Endothelial cell of umbilical vein (primary cell): Measurements from ENCODE around the gene ACSM2A. TPM values are rescaled to one million over a fixed set of nuclear protein-coding genes. Genes with fewer than 3 reads are reported as not detected.

ENCODE experiments used
- BruUV-seq: library from RNA; stranded (reverse); fragments of 400-500 nt; replicated peaks from 2 replicates; lab custom pipeline; 2021; lab: Mats Ljungman, UMichigan
- CTCF ChIA-PET: fragments of 300-600, 350-600 bp; sonication (Branson Sonifier 250); formaldehyde crosslinking; loops from one replicate; lab custom pipeline; 2021; ENCODE audit warnings: antibody characterized with exemption, inconsistent platforms; lab: Charles Lee
- POLR2A ChIA-PET: fragments of 300-600, 350-600 bp; sonication (Branson Sonifier 250); formaldehyde crosslinking; loops from one replicate; lab custom pipeline; 2021; ENCODE audit warnings: antibody characterized with exemption, inconsistent platforms; lab: Charles Lee
- DNase-seq: peaks from one replicate; pipeline ENCODE4 v3.0.0-alpha.2; 2011; ENCODE audit warnings: low read depth, low spot score
- FAIRE-seq: peaks from 2 replicates; lab custom pipeline; 2011; peaks lifted over from hg19 to GRCh38; lab: Jason Lieb, UNC
- H2AFZ ChIP-seq: 2 replicates; pipeline ENCODE4 v1.6.0; 2012; ENCODE audit warnings: low read depth, low read length, control low read depth, inconsistent platforms
- H3K27ac ChIP-seq: 2 replicates; pipeline ENCODE4 v1.5.1; 2011; ENCODE audit warnings: low read depth, mild to moderate bottlenecking, control low read depth, low read length, moderate library complexity; ENCODE audit not compliant: insufficient read depth
- H3K27me3 ChIP-seq, 2 experiments: 2 replicates each; pipeline versions ENCODE4 v1.6.0 to v1.6.1; 2011; ENCODE audit warnings: low read length in 2 of 2, mixed read lengths in 1 of 2; ENCODE audit not compliant: control insufficient read depth in 2 of 2, insufficient read depth in 2 of 2
- H3K36me3 ChIP-seq, 2 experiments: 2 replicates in 1 of 2; 3 replicates in 1 of 2; pipeline ENCODE4 v1.5.1; 2011; ENCODE audit warnings: low read length in 2 of 2, mild to moderate bottlenecking in 1 of 2, moderate library complexity in 1 of 2; ENCODE audit not compliant: control insufficient read depth in 2 of 2, insufficient read depth in 2 of 2; ENCODE audit errors: extremely low read depth in 1 of 2
- H3K4me1 ChIP-seq: 3 replicates; pipeline ENCODE4 v1.5.1; 2011; ENCODE audit warnings: mild to moderate bottlenecking, low read length; ENCODE audit not compliant: control insufficient read depth, insufficient read depth; ENCODE audit errors: extremely low read depth
- H3K4me2 ChIP-seq: 2 replicates; pipeline ENCODE4 v1.6.1; 2011; ENCODE audit warnings: low read length, control low read depth, mixed read lengths; ENCODE audit not compliant: insufficient read depth
- H3K4me3 ChIP-seq, 3 experiments: fragments of 200-600 bp in 1 of 3; sonication (generic), shearing (Covaris generic) in 1 of 3; replicated peaks in 1 of 3; 2 replicates each; pipeline ENCODE4 v1.5.1; 2011 to 2016; ENCODE audit warnings: control low read depth in 3 of 3, low read length in 3 of 3, mild to moderate bottlenecking in 2 of 3, inconsistent platforms in 1 of 3, low read depth in 1 of 3, moderate library complexity in 1 of 3; ENCODE audit not compliant: insufficient read depth in 1 of 3
- H3K79me2 ChIP-seq: 2 replicates; pipeline ENCODE4 v1.6.0; 2012; ENCODE audit warnings: low read length, inconsistent platforms; ENCODE audit not compliant: control insufficient read depth, insufficient read depth
- H3K9ac ChIP-seq: replicated peaks from 2 replicates; pipeline ENCODE3; 2011; ENCODE audit warnings: low read length, control low read depth; ENCODE audit not compliant: insufficient read depth; ENCODE audit errors: extremely low read depth
- H3K9me1 ChIP-seq: replicated peaks from 3 replicates; pipeline ENCODE4 v1.6.0; 2011; ENCODE audit warnings: mild to moderate bottlenecking, low read length; ENCODE audit not compliant: control insufficient read depth, insufficient read depth; ENCODE audit errors: extremely low read depth
- H3K9me3 ChIP-seq: replicated peaks from 2 replicates; pipeline ENCODE4 v1.5.1; 2012; ENCODE audit warnings: low read length, inconsistent platforms; ENCODE audit not compliant: control insufficient read depth, insufficient read depth
- H4K20me1 ChIP-seq: replicated peaks from 2 replicates; pipeline ENCODE3; 2011; ENCODE audit warnings: mild to moderate bottlenecking, low read length; ENCODE audit not compliant: control insufficient read depth, insufficient read depth; ENCODE audit errors: extremely low read depth
- CTCF ChIP-seq, 2 donors: IDR thresholded peaks; 1 replicate in 1 of 2; 2 replicates in 1 of 2; pipeline ENCODE4 v1.5.1; 2011; ENCODE audit warnings: low read length in 2 of 2, mild to moderate bottlenecking in 2 of 2, moderate library complexity in 2 of 2, control low read depth in 1 of 2, inconsistent platforms in 1 of 2, low read depth in 1 of 2; ENCODE audit not compliant: insufficient read depth in 1 of 2; ENCODE audit errors: extremely low read depth in 1 of 2
- EZH2 ChIP-seq: IDR thresholded peaks from 2 replicates; pipeline ENCODE4 v1.6.1; 2012; ENCODE audit warnings: borderline replicate concordance, low read depth, mild to moderate bottlenecking, moderate library complexity, low read length, inconsistent platforms; ENCODE audit not compliant: severe bottlenecking
- FOS ChIP-seq: IDR thresholded peaks from 2 replicates; pipeline ENCODE4 v1.6.1; 2011; ENCODE audit warnings: mild to moderate bottlenecking, low read length, moderate library complexity, borderline replicate concordance; ENCODE audit not compliant: insufficient read depth
- GATA2 ChIP-seq: IDR thresholded peaks from 2 replicates; pipeline ENCODE4 v1.7.0; 2011; ENCODE audit warnings: low read depth, mild to moderate bottlenecking, moderate library complexity, mixed read lengths, low read length; ENCODE audit not compliant: insufficient read length, insufficient read depth
- JUN ChIP-seq: IDR thresholded peaks from 2 replicates; pipeline ENCODE4 v1.6.1; 2011; ENCODE audit warnings: borderline replicate concordance, low read depth; ENCODE audit not compliant: insufficient read length, insufficient read depth
- MAX ChIP-seq: IDR thresholded peaks from 2 replicates; pipeline ENCODE4 v1.6.1; 2011; ENCODE audit not compliant: insufficient read depth, insufficient read length
- MYC ChIP-seq: IDR thresholded peaks from one replicate; pipeline ENCODE4 v1.6.1; 2011; ENCODE audit warnings: mild to moderate bottlenecking, low read depth, low read length
- POLR2A ChIP-seq: IDR thresholded peaks from 2 replicates; pipeline ENCODE4 v1.6.1; 2012; ENCODE audit warnings: low read depth, mild to moderate bottlenecking, control low read depth, low read length
- POLR2AphosphoS5 ChIP-seq: IDR thresholded peaks from 2 replicates; pipeline ENCODE4 v1.6.1; 2012; ENCODE audit warnings: low read depth, mild to moderate bottlenecking, control low read depth, low read length, moderate library complexity; ENCODE audit not compliant: insufficient read depth
- dilution Hi-C: fragments of 300-500 bp; cut with MboI; formaldehyde crosslinking; loops from one replicate; pipeline ENCODE4 v1.15.0; 2019; ENCODE audit warnings: low sequenced_read_pairs; ENCODE audit not compliant: extremely low pct_ligation_motif_present
- intact Hi-C: fragments of 100-400 bp; cut with micrococcal nuclease; formaldehyde crosslinking; loops from one replicate; pipeline ENCODE4 v1.10.0; 2022
- polyA plus RNA-seq, 4 experiments: library from polyadenylated mRNA; depleted of rRNA in 3 of 4; stranded (reverse) in 3 of 4; unstranded in 1 of 4; fragments of >200 nt; gene quantifications; 2 replicates each; pipeline versions ENCODE4 v1.2.1 to v1.2.3, GENCODE V29; 2011 to 2012; ENCODE audit warnings: missing spikeins in 1 of 4
- total RNA-seq: library from RNA; stranded (reverse); gene quantifications from 2 replicates; pipeline ENCODE4 v1.2.3, GENCODE V29; 2021

The ACSM2A gene
- total and polyA plus RNA-seq, 2 donors (not counting 3 experiments of a cell fraction or from before 2014, with no cell fraction given) = 0.03 TPM; not detected in 1

- no peaks in the 10 kb centered on the region for H3K36me3 ChIP-seq
- H3K79me2 ChIP-seq = no peaks in the 10 kb centered on the region
- DNase-seq = no peak
- H2AFZ ChIP-seq = no peak overlapping the region
- CTCF ChIA-PET = no interaction called here
- BruUV-seq = no TSS peak
- H3K9me3 ChIP-seq = no peaks in the 10 kb centered on the region
- no peaks in the 10 kb centered on the region for H3K4me1 ChIP-seq
- H3K9me1 ChIP-seq = no peaks in the 10 kb centered on the region
- no peak overlapping the region for H3K9ac ChIP-seq
- intact Hi-C loops = no loop called here
- no peak for TF ChIP-seq MAX
- TF ChIP-seq EZH2 = no peak
- no peak for TF ChIP-seq GATA2
- no peak for TF ChIP-seq JUN
- TF ChIP-seq CTCF (IDR thresholded peaks at IDR 0.05; ENCODE audit: extremely low read depth in 1 of 2, insufficient read depth in 1 of 2, low read depth in 1 of 2, low read length in 2 of 2) = no peak
- TF ChIP-seq POLR2AphosphoS5 = no peak
- no peak for TF ChIP-seq POLR2A
- no peak for TF ChIP-seq FOS
- TF ChIP-seq MYC = no peak
- no peak overlapping the region for H3K27ac ChIP-seq
- no peak overlapping the region for H3K4me2 ChIP-seq
- no peak for FAIRE-seq
- no peaks in the 10 kb centered on the region for H3K27me3 ChIP-seq
- no peak overlapping the region for H3K4me3 ChIP-seq
- POLR2A ChIA-PET = no interaction called here
- dilution Hi-C loops = no loop called here
- no peaks in the 10 kb centered on the region for H4K20me1 ChIP-seq
Observed at GRCh38 chr16:20411055-20411454, 40.3 kb upstream of the ACSM2A start.
